OCI-LY3 (cell line): Measurements from ENCODE around the gene CCDC92.

Experiments used
- CTCF ChIP-seq: fragments of 200-600, 300-600 bp; sonication (generic); IDR thresholded peaks from 2 replicates; pipeline ENCODE4 v1.5.1; 2014; ENCODE audit warnings: antibody characterized with exemption, low read length, low read depth
- EZH2phosphoT487 ChIP-seq: fragments of 200-600 bp; shearing (Covaris generic); IDR thresholded peaks from 2 replicates; pipeline ENCODE4 v1.6.1; 2018; ENCODE audit warnings: antibody characterized with exemption, mixed run types, low read depth

- TF ChIP-seq CTCF (no peak), EZH2phosphoT487 (no peak)
Measured at GRCh38 chr12:123939716-123940626, 32.7 kb downstream of the CCDC92 start.
